NCI-H1048 (cell line): ENCODE measurements around the gene CTSZ.
A peak's percentile ranks its signal among the peaks of the same experiment; 100 is the strongest.
"Not testable (repeated sequence)": the region's sequence is repeated elsewhere in the genome, so short reads cannot be mapped to it uniquely, and the experiment has no call there.

Experiments
- DNase-seq: peaks from one replicate; lab custom pipeline; 2025; lab: John Stamatoyannopoulos, UW

Gene CTSZ

DNA sequence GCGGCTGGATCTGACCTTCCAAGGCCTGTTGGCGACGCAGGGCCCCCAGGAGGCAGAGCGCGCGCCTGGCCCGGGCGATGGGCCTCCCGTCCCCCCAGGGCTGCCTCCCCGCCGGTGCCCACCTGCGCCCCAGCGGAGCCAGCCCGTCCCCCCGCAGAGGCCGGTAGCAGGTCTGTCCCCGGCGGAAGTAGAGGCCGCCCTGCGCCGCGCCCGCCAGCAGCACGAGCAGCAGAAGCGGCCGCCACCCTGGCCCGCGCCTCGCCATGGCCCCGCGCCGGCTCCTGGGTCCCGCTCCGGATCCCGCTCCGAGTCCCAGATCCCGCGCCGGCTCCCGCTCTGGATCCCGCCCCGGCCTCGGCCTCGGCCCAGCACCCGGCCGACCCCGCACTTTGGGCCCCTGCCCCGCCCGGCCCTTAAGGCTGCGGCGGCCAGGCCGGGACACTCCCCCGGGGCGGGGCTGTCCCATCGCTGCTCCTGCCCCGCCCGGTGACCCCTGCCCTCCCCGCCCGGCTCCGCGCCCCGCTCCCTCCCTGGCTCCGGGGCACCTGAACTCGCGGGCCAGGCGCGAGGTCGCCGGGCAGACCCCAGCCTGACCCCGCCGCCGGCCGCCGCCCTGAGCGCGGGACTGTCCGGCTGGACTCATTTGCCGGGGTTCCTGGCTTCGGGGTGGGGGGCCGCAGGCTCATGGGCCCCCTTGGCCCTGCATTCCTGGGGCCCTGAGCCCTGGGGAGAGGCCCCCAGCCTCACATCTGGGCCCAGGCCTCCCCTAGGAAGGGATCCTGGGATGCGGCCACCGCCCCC, at the start of gene CTSZ:
TSS of gene CTSZ (minus strand) at position 391 of the 801 bp plus-strand sequence. CDS start at position 265, 126 bp downstream.
- DNase-seq, result no peak

DNA sequence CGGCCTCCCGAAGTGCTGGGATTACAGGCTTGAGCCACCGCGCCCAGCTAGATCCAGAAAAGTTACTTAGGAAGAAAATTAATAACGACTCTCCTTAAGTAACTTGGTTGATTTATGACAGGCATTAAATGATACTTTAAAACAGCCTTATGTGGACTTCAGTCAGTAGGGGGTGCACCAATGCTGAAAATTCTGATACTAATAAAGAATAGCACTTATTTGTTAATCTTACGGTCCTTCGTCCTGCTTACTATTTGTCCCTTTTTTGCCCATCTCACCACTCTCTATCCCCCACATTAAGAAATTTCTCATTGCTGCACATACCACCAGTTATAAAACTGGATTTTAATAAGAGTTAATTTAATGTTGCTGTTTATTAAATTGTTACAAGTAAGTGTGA, 48.2 kb upstream of the CTSZ start:
- no peak for DNase-seq

DNA sequence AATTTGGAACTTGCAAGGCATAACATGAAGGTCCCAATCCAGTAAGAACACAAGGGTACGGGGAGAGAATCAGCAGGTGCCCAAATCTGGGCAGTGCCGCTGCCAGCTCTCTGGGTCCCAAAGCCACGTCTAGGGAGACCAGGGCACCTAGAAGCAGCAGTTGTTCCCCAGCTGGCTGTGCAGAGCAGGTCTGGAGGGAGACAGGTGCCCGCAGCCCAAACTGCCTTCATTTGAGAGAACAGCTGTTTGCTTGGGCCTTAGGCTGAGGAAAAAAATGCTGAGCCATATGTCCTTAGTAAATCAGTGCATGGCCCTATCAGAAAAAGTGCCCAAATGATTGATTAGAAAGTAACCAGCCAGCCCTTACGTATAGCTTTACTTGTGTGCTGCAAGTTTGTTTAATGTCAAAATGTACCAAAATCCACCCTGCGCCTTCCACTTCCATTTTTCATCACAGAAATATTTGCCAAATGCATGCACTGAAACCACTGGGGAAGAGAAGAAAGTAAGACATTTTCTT, 44.7 kb upstream of the CTSZ start:
- DNase-seq, result no peak

DNA sequence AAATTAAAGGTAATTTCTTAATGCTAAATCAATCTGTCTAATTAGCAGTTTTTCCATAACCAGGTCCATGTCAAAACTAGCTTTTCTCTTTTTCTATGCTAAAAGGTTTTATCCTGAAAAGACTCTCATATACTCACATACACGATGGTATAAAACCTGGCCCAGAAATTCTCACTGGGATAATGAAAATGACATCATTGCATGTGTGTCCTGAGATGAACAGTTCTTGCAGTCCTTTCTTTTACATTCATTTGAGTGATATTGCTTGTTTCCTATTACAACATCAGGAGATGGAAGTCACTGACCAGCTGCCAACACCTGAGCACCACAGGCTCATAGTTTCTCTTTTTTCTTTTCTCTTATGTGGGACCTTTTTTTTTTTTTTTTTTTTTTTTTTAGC, 43.4 kb upstream of the CTSZ start:
- DNase-seq, result no peak

DNA sequence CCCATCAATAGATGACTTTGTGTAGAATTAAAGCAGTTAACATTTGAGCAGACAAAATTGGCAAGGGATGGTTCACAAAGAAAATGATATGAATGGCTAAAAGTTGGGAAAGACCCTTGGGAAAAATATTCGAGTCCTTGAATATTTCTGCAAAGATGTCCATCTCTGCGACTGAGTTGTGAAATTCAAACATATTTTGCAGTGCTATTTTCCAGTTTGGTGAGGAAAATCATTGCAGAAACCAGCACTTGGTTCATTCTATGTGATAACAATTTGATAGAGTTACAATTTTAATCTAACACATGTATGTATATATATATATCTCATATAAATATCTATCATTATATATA, 41.6 kb upstream of the CTSZ start:
- no peak for DNase-seq

DNA sequence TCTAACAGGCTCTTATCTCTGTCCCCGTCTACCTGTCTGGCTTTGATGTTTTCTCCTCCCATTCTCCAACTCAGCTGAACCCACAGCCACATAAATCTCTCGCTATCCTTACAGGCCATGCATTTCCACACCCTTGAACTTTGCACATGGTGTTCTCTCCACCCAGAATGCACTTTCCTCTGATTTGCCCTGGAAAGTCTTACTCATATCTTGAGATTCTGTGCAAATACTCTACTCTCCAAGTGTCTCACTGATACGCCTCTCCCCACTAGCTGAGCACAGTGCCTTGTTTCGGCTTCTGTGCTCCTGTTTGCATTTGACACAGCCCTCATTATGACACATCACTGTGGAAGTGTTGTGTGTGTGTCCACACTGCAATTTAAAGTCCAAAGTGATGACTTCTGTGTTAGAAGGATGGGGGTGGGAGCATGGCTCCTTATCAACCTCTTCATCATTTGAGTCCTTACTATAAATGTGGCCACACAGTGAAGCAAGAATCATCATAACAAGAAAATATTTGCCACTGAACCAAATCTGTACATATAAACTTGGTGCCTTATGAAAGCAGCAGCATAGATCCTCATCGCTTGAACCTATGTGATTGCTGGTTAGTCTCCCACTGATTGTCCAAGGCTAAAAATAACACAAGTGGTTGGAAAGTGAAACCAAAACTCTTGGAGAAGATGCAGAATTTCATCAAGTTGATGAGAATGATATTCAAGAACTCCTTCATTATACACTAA, 41.1 kb upstream of the CTSZ start:
- no peak for DNase-seq

DNA sequence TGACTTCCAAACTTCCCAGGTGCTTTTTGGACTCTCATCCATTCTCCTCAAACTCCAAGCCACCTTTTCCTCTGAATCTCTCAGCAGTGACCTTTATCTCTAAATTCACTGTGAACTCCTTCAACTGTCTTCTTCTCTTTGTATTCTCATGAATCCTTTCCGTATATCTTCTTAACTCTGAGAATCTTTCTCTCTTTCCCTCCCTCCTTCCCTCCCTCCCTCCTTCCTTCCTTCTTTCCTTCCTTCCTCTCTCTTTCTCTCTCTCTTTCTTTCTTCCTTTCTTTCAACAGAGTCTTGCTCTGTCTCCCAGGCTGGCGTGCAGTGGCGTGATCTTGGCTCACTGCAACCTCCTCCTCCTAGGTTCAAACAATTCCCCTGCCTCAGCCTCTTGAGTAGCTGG, 39.8 kb upstream of the CTSZ start:
- DNase-seq, result no peak

DNA sequence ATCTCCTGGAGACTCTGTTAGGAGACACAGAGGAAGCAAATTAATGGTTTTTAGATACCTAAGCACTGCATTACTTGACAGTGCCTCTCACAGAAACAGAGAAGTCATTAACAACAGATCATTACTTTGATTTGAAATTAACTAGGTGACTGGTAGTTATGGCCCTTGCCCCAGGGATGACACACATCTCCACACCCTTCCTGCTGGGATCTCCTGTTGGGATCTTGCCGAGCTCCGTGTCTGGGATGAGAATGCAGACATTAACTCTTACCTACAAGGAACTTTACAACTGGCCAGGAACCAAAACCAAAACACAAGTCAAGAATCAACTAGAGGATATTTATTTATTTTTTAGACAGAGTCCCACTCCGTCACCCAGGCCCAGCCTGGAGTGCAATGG, 37.7 kb upstream of the CTSZ start:
- DNase-seq, result no peak

DNA sequence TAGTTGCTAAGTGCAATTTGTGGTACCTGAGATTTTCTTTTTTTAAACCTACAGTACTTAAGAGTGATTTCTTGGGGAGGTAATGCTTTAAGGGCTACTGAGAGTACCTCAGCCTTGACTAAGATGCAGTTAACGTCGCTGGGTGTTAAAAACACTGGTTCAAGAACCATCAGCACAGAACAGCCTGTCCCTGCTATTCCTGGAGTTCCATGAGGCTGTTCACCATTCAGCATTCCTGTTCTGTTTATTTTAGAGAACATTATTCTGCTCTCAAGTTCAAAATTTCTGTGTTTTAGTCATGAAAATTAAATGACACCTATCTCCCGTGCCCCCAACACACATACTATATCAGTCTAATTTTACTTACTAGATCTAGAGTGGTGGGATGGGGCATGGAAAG, 37.2 kb upstream of the CTSZ start:
- no peak for DNase-seq

DNA sequence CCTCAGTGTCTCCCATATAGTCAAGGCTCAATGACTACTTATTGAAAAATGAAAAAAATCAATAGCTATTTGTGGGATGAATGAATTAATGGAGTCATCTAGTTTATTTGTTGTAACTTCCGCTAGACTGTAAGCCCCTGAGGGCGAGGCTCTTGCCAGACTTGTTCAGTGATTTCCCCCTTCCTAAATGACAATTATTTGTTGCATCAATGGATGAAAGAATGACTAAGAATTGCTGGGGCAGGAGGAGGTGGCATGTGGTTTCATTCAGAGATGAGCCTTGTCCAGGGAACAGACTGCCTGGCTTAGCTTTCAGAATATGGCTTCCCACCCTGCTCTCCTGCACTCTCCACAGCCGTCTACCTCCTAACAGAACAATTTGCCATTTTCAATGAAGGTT, 36.6 kb upstream of the CTSZ start:
- no peak for DNase-seq

DNA sequence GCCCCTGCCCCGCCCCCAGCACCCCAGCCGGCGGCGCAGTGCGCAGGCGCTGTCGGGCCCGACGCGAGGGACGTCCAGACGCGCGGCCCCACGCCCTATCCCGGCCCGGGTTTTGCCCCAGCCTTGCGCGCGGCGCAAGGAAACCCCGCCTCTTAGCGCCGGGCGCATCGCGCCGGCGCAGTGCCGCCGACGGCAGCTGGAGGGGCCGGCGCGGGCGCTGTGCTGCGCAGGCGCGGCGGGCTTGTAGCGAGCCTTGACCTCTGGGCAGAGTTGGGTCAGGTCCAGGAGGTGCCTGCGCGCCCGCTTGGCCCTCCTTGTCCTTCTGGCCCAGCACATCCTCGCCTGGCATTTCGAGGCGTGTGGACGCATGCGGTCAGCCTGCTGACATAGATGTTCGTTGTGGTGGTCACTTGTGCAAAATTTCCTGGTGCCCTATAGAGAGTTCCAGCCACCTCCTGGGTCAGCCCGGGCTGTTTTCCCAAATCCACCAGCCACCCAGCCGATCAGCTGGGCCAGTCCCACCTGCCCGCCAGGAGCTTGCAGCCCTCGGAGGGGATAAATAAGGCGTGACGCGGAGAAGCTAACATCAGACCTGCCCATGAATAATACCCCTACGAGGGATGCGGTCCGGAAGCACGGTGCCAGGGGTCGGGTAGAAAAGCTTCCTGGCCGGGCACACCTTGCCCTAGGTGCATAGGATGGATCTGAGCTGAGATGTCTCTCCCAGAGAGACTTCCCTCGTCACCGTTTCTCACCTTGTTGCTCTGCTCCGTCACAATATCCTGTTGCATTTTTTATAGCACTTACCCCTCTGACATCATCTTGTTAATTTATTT, 36.0 kb upstream of the CTSZ start:
- DNase-seq, result peak; percentile 77

DNA sequence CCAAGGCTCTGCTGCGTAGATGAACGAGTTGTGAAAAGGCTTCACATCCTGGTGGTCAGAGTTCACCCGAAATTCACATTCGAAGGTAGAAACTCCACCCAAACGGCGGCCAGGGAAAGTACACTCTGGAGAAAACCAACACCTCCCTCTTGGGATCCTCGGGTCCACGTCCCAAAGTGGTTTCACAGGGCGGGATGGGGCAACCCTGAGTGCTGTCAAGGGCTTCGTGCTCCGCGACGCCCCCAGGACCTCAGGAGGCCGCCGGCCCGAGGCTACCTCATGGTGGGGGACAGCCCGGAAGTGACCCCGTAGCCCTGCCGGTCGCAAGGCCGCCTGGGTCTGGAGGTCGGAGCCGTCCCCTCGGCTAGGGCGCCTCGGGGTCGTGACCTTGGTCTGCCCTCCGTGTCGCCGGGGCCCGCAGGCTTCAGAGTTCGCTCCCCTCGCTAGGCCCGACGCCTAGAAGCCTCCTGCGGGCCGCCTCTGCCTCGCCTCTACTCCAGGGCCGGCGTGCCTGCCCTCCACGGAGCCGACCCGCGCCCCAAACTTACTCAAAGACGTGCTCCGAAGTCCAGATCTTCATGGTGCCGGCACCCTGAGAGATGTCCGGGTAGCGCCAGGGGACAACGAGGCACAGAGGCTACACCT, 35.2 kb upstream of the CTSZ start, which contains the start of gene PRELID3B:
TSS of gene PRELID3B (minus strand) at position 636 of the 645 bp plus-strand sequence. CDS start at position 580, 56 bp downstream.
- no peak for DNase-seq

DNA sequence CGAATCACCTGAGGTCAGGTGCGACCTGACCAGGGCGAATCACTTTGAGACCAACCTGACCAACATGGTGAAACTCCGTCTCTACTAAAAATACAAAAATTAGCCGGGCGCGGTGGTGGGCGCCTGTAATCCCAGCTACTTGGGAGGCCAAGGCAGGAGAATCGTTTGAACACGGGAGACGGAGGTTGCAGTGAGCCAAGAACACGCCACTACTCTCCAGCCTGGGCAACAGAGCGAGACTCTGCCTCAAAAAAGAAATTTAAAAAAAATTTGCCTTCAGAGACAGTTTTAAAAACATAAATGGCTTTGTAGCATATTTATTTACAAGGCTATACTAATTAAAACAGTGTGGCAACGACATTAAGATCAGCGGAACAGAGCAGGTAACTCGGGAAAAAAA, 34.4 kb upstream of the CTSZ start:
- not testable (repeated sequence) for DNase-seq

DNA sequence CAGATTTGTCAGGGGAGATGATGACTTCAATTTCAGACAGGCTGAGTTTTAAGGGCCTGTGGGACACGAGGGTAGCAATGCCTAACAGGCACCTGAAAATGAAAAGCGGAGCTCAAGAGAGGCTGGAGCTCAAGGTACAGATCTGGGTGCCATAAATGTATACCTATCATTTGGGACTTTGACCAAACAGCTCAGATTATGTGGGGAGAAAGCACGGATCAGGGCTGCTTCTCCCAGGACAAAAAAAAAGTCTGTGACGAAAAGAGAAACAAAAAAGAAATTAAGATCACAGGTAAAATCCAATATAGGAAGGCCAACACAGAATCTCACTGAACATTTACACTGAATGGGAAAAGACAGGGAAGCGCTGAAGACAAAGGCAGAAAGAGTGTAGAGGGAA, 33.6 kb upstream of the CTSZ start:
- no peak for DNase-seq

DNA sequence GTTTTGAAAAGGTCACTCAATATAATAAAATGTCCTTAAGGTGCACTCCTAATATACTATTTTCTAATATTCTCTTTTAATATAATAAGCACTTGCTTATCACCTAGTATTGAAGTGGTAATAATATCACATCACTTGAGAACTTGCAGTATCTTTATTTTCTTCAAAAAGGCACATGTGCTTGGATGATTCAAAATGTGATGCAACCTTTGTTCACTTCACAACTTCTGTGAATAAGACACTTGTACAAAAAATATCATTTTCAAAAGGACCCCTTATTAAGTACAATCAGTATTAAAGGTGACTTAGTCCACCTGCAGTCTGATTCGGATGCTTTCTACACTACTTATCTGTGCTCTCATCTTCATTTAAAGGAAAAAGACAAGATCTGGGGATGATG, 32.2 kb upstream of the CTSZ start:
- DNase-seq, result no peak

DNA sequence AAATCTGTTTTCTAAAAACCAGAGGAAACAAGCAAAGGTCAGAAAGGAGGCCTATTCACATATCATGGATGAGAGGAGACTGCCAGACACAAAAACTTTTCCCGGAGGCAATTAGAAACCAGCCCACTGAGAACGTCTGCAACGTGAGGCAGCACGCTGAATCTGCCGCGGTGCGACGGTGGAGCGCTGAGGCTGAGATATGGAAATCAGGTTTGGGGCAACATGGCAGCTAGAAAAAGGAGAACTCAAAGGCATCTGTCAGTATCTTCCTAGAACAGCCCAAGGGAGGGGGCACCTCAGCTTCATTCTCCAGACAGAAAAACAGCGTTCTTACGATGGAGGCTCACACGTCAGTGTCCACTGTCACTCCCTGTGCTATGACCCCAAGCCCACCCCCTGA, 30.3 kb upstream of the CTSZ start:
- DNase-seq, result no peak

DNA sequence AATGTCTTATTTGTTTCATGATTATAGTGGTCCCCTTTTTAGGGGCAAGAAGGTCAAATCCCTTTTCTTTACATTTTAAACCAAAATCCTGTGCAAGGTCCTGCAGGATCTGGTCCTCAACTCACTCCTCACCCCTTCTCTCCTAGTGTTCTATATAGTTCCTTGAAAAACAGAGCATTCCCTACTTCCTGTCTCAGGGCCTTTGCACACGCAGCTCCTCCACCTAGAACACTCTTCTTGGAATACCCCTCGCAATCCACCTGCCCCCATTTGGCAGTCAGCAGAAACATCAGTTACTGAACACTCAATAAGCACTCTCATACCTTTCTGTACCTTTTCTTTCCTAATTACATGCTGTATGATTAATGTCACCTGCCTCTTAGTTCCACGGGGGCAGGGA, 28.3 kb upstream of the CTSZ start:
- no peak for DNase-seq

DNA sequence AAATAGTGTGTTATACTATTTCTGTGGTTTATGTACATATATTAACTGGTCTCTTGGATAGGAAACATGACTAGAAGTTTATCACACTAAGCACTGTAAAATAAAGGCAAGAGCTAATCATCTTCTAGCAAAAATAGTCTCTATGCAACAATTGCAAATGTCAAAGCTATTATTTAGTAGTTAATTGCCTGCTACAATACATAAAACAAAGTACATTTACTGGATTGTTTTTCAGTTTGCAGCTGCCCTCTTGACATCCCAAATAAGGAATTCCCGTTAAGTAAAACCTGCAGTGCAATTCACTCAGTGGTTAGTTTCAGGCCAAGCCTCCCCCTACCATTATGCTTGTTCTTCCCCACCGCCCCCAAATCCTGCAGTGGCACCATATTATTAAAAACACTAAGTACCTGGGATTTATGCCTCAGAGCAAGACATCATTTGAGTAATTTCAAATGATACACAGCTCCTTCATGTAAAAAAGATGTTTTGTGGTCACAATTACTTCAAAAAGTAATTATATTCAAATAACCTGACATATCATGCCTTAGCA, 26.6 kb upstream of the CTSZ start:
- DNase-seq, result no peak

DNA sequence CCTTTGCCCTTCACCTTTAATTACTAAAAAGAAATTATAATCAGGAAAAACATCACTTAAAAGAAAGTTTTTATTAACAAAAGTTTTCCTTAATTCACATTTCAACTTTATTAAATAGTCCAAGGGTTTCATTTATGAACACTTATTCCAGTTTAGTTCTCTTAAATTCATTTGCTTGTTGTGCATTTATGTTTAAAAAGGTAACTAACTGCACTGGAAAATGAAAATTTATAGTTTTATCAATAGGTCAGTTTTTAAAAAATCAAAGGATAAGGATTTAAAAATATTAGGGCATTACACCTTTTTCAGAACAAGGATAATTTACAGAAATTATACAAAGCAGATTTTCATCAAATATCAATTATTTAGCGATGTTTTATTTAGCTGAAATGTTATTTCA, 26.0 kb upstream of the CTSZ start:
- DNase-seq, result no peak

DNA sequence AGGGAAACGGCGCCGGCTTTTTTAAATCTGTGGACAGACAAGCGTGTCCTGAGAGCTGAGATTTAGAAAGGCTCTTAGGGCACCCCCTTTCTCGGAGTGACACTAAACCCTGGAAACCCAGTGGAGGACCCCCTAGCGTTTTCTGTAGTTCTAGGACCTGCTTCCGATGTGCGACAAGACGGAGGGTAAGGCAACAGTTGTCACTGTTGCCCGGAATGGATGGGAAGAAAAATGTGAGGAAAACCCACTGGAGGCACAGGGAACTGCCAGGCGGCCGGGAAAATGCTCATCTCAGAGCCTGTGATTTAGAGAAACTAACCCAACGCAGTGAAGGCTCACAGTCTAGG, 25.6 kb upstream of the CTSZ start:
- peak; percentile 34 for DNase-seq

DNA sequence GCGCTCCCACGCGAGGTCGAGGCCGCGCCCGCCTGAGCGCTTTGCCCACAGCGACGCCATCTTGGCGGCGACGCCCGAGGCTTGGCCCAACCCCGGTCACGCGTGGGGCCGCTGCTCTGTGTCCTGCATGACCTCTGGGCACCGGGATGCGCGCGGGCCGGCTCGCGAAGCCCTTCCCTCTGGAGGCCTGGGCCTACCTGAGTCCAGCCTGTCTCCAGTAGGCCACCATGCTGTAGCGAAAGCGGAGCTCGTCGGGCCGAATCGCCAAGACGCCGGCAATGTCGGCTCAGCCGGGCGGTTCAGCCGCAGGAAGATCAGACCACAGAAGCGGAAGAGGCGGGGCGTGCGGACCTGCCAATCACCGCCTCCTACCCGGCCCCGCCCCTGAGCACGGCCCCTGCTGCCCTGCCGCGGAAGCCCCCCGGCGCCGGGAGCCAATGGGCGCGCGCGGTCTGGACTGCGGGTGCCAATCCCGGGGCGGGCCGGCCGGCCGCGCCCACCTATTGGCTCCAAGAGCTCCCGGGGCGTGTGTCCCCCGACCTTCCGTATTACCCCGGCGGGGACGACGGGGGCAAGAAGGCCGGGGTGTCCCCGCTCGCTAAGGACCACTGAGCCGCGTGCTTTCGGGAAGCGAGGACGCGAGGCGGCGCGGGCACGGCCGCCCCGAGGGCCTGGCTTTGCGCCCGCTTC, 25.1 kb upstream of the CTSZ start, which contains the start of gene ATP5F1E:
TSS of gene ATP5F1E (minus strand) at position 313 of the 690 bp plus-strand sequence. CDS start at position 229, 84 bp downstream.
- DNase-seq, result peak; percentile 87
